ENCODE measurements around the gene DEFB113. TPM values are rescaled to one million over a fixed set of nuclear protein-coding genes. Genes with fewer than 3 reads are reported as not detected.

Gene DEFB113
- polyA plus RNA-seq, 1 donor (not counting 4 experiments of a cell fraction or from before 2014, with no cell fraction given) = not detected

GRCh38 chr6:50003139-50003538, 33.7 kb upstream of the DEFB113 start:
- dilution Hi-C loops (cut with MboI; ENCODE audit: extremely low pct_ligation_motif_present, low sequenced_read_pairs) = no loop called here
- FAIRE-seq (no peak), DNase-seq (ENCODE audit: low read depth, low spot score) (no peak)
- Histone ChIP-seq H3K27ac (ENCODE audit: control insufficient read depth, insufficient read depth, low read length) (no peak overlapping the region), H2AFZ (ENCODE audit: control insufficient read depth, low read length) (no peak overlapping the region), H3K4me3 (ENCODE audit: control insufficient read depth in 2 of 3, extremely low read depth in 1 of 3, insufficient read depth in 2 of 3, low read depth in 1 of 3, low read length in 3 of 3) (no peak overlapping the region), H3K9me1 (ENCODE audit: control insufficient read depth, extremely low read depth, insufficient read depth, low read length) (no peaks in the 10 kb centered on the region), H3K79me2 (ENCODE audit: control insufficient read depth, insufficient read depth, low read length) (no peaks in the 10 kb centered on the region), H3K36me3 (ENCODE audit: control insufficient read depth in 2 of 2, extremely low read depth in 1 of 2, insufficient read depth in 2 of 2, low read length in 2 of 2) (no peaks in the 10 kb centered on the region), H3K4me2 (ENCODE audit: control insufficient read depth, extremely low read depth, insufficient read depth, low read depth, low read length) (no peak overlapping the region), H3K4me1 (ENCODE audit: control insufficient read depth, extremely low read depth, insufficient read depth, low read length) (peaks cover 8% of the 10 kb centered on the region), H4K20me1 (ENCODE audit: control insufficient read depth, extremely low read depth, insufficient read depth, low read length) (no peaks in the 10 kb centered on the region), H3K27me3 (ENCODE audit: control insufficient read depth, extremely low read depth, insufficient read depth, low read length) (no peaks in the 10 kb centered on the region), H3K9ac (ENCODE audit: control insufficient read depth, extremely low read depth, insufficient read depth, low read length) (no peak overlapping the region), H3K9me3 (ENCODE audit: control insufficient read depth, low read depth, low read length) (no peaks in the 10 kb centered on the region)
- TF ChIP-seq EZH2 (IDR thresholded peaks at IDR 0.05; ENCODE audit: low read length) (no peak), CTCF (optimal IDR thresholded peaks at IDR 0.05 in 1 of 3, IDR thresholded peaks at IDR 0.05 in 1 of 3, conservative IDR thresholded peaks at IDR 0.05 in 1 of 3; ENCODE audit: extremely low read depth in 1 of 3, insufficient read depth in 2 of 3, low read length in 3 of 3) (no peak)

GRCh38 chr6:49995278-49995677, 25.9 kb upstream of the DEFB113 start:
- dilution Hi-C loops (cut with MboI; ENCODE audit: extremely low pct_ligation_motif_present, low sequenced_read_pairs) = no loop called here
- no peak overlapping the region for H3K4me3 ChIP-seq (ENCODE audit: control insufficient read depth in 2 of 3, extremely low read depth in 1 of 3, insufficient read depth in 2 of 3, low read depth in 1 of 3, low read length in 3 of 3)
- no peaks in the 10 kb centered on the region for H3K36me3 ChIP-seq (ENCODE audit: control insufficient read depth in 2 of 2, extremely low read depth in 1 of 2, insufficient read depth in 2 of 2, low read length in 2 of 2)
- H3K4me2 ChIP-seq (ENCODE audit: control insufficient read depth, extremely low read depth, insufficient read depth, low read depth, low read length) = no peak overlapping the region
- TF ChIP-seq CTCF (optimal IDR thresholded peaks at IDR 0.05 in 1 of 3, IDR thresholded peaks at IDR 0.05 in 1 of 3, conservative IDR thresholded peaks at IDR 0.05 in 1 of 3; ENCODE audit: extremely low read depth in 1 of 3, insufficient read depth in 2 of 3, low read length in 3 of 3) (no peak), EZH2 (IDR thresholded peaks at IDR 0.05; ENCODE audit: low read length) (no peak)
- H2AFZ ChIP-seq (ENCODE audit: control insufficient read depth, low read length) = no peak overlapping the region
- FAIRE-seq = no peak
- no peaks in the 10 kb centered on the region for H3K9me1 ChIP-seq (ENCODE audit: control insufficient read depth, extremely low read depth, insufficient read depth, low read length)
- no peaks in the 10 kb centered on the region for H4K20me1 ChIP-seq (ENCODE audit: control insufficient read depth, extremely low read depth, insufficient read depth, low read length)
- no peaks in the 10 kb centered on the region for H3K79me2 ChIP-seq (ENCODE audit: control insufficient read depth, insufficient read depth, low read length)
- H3K9ac ChIP-seq (ENCODE audit: control insufficient read depth, extremely low read depth, insufficient read depth, low read length) = no peak overlapping the region
- no peaks in the 10 kb centered on the region for H3K27me3 ChIP-seq (ENCODE audit: control insufficient read depth, extremely low read depth, insufficient read depth, low read length)
- H3K27ac ChIP-seq (ENCODE audit: control insufficient read depth, insufficient read depth, low read length) = no peak overlapping the region
- H3K4me1 ChIP-seq (ENCODE audit: control insufficient read depth, extremely low read depth, insufficient read depth, low read length) = no peaks in the 10 kb centered on the region
- DNase-seq (ENCODE audit: low read depth, low spot score) = no peak
- no peaks in the 10 kb centered on the region for H3K9me3 ChIP-seq (ENCODE audit: control insufficient read depth, low read depth, low read length)
